NB4 (cell line): Measurements from ENCODE around the gene EPB41L2.

Experiments
- DNase-seq: peaks from one replicate; pipeline ENCODE4 v3.0.0; 2010; ENCODE audit warnings: low read depth
- H3K4me3 ChIP-seq: one replicate; pipeline ENCODE4 v1.5.1; 2011; ENCODE audit warnings: mild to moderate bottlenecking, low read depth, low read length, moderate library complexity
- MAX ChIP-seq: IDR thresholded peaks from 2 replicates; pipeline ENCODE4 v1.6.1; 2011; ENCODE audit warnings: low read depth, low read length
- MYC ChIP-seq: IDR thresholded peaks from 2 replicates; pipeline ENCODE4 v1.6.1; 2011; ENCODE audit warnings: low read depth, low read length
- POLR2A ChIP-seq: IDR thresholded peaks from 2 replicates; pipeline ENCODE4 v1.6.1; 2011; ENCODE audit warnings: mild to moderate bottlenecking; ENCODE audit not compliant: insufficient read length; ENCODE audit errors: extremely low read depth
- TF ChIP-seq, protein P1 (sequence below): IDR thresholded peaks from one replicate; pipeline ENCODE4 v1.5.1; 2012; ENCODE audit warnings: low read depth, low read length

The EPB41L2 gene

GRCh38 chr6:130796313-130796905 is 266.6 kb downstream of the EPB41L2 start:
- DNase-seq: no peak
- no peak overlapping the region for H3K4me3 ChIP-seq
- TF ChIP-seq MAX (no peak), MYC (no peak), POLR2A (no peak)
- TF ChIP-seq, protein P1, sequence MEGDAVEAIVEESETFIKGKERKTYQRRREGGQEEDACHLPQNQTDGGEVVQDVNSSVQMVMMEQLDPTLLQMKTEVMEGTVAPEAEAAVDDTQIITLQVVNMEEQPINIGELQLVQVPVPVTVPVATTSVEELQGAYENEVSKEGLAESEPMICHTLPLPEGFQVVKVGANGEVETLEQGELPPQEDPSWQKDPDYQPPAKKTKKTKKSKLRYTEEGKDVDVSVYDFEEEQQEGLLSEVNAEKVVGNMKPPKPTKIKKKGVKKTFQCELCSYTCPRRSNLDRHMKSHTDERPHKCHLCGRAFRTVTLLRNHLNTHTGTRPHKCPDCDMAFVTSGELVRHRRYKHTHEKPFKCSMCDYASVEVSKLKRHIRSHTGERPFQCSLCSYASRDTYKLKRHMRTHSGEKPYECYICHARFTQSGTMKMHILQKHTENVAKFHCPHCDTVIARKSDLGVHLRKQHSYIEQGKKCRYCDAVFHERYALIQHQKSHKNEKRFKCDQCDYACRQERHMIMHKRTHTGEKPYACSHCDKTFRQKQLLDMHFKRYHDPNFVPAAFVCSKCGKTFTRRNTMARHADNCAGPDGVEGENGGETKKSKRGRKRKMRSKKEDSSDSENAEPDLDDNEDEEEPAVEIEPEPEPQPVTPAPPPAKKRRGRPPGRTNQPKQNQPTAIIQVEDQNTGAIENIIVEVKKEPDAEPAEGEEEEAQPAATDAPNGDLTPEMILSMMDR: no peak

DNA sequence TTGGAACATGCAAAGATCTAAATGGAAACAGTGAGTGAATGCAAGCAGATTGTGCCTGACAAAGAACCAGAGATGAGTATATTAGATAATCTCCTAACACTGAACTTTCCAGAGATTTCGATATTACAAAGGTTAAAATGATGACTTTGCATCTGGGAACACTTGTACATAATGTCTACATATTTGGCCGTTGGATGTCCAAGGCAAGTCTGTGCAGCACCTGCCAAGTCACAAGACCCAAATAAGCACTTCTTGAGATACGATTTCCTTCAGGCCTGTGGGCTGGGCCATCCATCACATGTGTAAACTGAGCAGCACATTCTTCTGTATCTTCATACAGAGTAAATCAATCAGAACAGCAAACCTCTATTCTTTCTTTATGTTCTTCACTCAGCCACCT is 268.3 kb downstream of the EPB41L2 start:
- no peak overlapping the region for H3K4me3 ChIP-seq
- no peak for DNase-seq
- no peak for TF ChIP-seq POLR2A

GRCh38 chr6:130794010-130794697 is 268.9 kb downstream of the EPB41L2 start:
- no peak for TF ChIP-seq MYC
- TF ChIP-seq, protein P1: no peak
- no peak for TF ChIP-seq MAX
- TF ChIP-seq POLR2A: no peak
- H3K4me3 ChIP-seq: no peak overlapping the region
- DNase-seq: no peak
